ENCODE measurements around the gene LAMTOR4. TPM values are rescaled to one million over a fixed set of nuclear protein-coding genes. Genes with fewer than 3 reads are reported as not detected.
A peak's percentile ranks its signal among the peaks of the same experiment; 100 is the strongest.

LAMTOR4 gene
- total and polyA plus RNA-seq, 2 of the 13 experiments (the other 11 are each of a cell fraction or from before 2014, with no cell fraction given): 115 to 118 TPM

DNA sequence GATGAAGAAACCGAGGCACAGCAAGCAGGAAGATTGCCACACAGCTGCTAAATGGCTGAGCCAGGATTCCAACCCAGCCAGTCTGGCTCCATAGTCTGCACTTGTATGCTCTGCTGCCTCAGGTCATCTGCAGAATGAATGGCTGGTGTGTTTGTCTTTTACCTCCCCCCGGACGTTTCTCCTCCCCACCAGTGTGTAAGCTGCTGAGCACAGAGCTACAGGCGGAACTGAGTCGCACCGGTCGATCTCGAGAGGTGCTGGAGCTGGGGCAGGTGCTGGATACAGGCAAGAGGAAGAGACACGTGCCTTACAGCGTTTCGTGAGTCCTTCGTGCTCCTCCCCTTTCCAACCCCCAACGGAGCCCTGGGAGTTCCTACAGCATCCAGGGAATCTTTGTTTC, 26.7 kb upstream of the LAMTOR4 start (continued):
- TF ChIP-seq EP300 (IDR thresholded peaks at IDR 0.05; ENCODE audit: low read depth in 2 of 2, low read length in 2 of 2) (peak in 1 of 2 experiments; percentile 71; a peak in 1 of 4 replicates), EP300 (CRISPR knock-in tag; IDR thresholded peaks at IDR 0.05; ENCODE audit: borderline replicate concordance) (peak; percentile 31; the same call in 1 of the 2 replicates), NFKB2 (CRISPR knock-in tag; IDR thresholded peaks at IDR 0.05; ENCODE audit: borderline replicate concordance) (0 out of 2 replicates have a peak, but pooled peaks have one; percentile 11), YEATS4 (CRISPR knock-in tag; IDR thresholded peaks at IDR 0.05; ENCODE audit: borderline replicate concordance) (peak; percentile 47; the same call in 1 of the 2 replicates), ZNF331 (CRISPR knock-in tag; IDR thresholded peaks at IDR 0.05) (peak; percentile 33; the same call in 1 of the 2 replicates), GTF2F1 (IDR thresholded peaks at IDR 0.05; ENCODE audit: low read length) (no peak), TEAD3 (CRISPR knock-in tag; optimal IDR thresholded peaks at IDR 0.05; ENCODE audit: borderline replicate concordance) (peak; percentile 67), MAZ (IDR thresholded peaks at IDR 0.05; ENCODE audit: borderline replicate concordance, low read depth, low read length) (no peak), MAZ (CRISPR knock-in tag; IDR thresholded peaks at IDR 0.05; ENCODE audit: low read depth) (no peak), U2AF1 (optimal IDR thresholded peaks at IDR 0.05; ENCODE audit: low read depth, low read length) (no peak), FOXK2 (IDR thresholded peaks at IDR 0.05) (peak; percentile 10; the same call in 1 of the 2 replicates), ZNF446 (CRISPR knock-in tag; IDR thresholded peaks at IDR 0.05) (no peak), RXRA (CRISPR knock-in tag; IDR thresholded peaks at IDR 0.05) (peak; percentile 67; the same call in 1 of the 2 replicates), ZNF33B (CRISPR knock-in tag; IDR thresholded peaks at IDR 0.05) (no peak), SP2 (CRISPR knock-in tag; IDR thresholded peaks at IDR 0.05) (no peak), ZNF552 (CRISPR knock-in tag; IDR thresholded peaks at IDR 0.05; ENCODE audit: borderline replicate concordance) (no peak), KAT8 (CRISPR knock-in tag; IDR thresholded peaks at IDR 0.05) (no peak)
- TF ChIP-seq, protein P1, sequence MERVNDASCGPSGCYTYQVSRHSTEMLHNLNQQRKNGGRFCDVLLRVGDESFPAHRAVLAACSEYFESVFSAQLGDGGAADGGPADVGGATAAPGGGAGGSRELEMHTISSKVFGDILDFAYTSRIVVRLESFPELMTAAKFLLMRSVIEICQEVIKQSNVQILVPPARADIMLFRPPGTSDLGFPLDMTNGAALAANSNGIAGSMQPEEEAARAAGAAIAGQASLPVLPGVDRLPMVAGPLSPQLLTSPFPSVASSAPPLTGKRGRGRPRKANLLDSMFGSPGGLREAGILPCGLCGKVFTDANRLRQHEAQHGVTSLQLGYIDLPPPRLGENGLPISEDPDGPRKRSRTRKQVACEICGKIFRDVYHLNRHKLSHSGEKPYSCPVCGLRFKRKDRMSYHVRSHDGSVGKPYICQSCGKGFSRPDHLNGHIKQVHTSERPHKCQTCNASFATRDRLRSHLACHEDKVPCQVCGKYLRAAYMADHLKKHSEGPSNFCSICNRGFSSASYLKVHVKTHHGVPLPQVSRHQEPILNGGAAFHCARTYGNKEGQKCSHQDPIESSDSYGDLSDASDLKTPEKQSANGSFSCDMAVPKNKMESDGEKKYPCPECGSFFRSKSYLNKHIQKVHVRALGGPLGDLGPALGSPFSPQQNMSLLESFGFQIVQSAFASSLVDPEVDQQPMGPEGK (CRISPR knock-in tag; IDR thresholded peaks at IDR 0.05): peak; percentile 99
- TF ChIP-seq, protein P2, sequence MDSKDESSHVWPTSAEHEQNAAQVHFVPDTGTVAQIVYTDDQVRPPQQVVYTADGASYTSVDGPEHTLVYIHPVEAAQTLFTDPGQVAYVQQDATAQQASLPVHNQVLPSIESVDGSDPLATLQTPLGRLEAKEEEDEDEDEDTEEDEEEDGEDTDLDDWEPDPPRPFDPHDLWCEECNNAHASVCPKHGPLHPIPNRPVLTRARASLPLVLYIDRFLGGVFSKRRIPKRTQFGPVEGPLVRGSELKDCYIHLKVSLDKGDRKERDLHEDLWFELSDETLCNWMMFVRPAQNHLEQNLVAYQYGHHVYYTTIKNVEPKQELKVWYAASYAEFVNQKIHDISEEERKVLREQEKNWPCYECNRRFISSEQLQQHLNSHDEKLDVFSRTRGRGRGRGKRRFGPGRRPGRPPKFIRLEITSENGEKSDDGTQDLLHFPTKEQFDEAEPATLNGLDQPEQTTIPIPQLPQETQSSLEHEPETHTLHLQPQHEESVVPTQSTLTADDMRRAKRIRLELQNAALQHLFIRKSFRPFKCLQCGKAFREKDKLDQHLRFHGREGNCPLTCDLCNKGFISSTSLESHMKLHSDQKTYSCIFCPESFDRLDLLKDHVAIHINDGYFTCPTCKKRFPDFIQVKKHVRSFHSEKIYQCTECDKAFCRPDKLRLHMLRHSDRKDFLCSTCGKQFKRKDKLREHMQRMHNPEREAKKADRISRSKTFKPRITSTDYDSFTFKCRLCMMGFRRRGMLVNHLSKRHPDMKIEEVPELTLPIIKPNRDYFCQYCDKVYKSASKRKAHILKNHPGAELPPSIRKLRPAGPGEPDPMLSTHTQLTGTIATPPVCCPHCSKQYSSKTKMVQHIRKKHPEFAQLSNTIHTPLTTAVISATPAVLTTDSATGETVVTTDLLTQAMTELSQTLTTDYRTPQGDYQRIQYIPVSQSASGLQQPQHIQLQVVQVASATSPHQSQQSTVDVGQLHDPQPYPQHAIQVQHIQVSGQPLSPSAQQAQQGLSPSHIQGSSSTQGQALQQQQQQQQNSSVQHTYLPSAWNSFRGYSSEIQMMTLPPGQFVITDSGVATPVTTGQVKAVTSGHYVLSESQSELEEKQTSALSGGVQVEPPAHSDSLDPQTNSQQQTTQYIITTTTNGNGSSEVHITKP (CRISPR knock-in tag; IDR thresholded peaks at IDR 0.05; ENCODE audit: low read depth): 0 out of 2 replicates have a peak, but pooled peaks have one; percentile 58
- TF ChIP-seq, protein P3, sequence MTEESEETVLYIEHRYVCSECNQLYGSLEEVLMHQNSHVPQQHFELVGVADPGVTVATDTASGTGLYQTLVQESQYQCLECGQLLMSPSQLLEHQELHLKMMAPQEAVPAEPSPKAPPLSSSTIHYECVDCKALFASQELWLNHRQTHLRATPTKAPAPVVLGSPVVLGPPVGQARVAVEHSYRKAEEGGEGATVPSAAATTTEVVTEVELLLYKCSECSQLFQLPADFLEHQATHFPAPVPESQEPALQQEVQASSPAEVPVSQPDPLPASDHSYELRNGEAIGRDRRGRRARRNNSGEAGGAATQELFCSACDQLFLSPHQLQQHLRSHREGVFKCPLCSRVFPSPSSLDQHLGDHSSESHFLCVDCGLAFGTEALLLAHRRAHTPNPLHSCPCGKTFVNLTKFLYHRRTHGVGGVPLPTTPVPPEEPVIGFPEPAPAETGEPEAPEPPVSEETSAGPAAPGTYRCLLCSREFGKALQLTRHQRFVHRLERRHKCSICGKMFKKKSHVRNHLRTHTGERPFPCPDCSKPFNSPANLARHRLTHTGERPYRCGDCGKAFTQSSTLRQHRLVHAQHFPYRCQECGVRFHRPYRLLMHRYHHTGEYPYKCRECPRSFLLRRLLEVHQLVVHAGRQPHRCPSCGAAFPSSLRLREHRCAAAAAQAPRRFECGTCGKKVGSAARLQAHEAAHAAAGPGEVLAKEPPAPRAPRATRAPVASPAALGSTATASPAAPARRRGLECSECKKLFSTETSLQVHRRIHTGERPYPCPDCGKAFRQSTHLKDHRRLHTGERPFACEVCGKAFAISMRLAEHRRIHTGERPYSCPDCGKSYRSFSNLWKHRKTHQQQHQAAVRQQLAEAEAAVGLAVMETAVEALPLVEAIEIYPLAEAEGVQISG (CRISPR knock-in tag; IDR thresholded peaks at IDR 0.05): peak; percentile 79
- TF ChIP-seq, protein P4, sequence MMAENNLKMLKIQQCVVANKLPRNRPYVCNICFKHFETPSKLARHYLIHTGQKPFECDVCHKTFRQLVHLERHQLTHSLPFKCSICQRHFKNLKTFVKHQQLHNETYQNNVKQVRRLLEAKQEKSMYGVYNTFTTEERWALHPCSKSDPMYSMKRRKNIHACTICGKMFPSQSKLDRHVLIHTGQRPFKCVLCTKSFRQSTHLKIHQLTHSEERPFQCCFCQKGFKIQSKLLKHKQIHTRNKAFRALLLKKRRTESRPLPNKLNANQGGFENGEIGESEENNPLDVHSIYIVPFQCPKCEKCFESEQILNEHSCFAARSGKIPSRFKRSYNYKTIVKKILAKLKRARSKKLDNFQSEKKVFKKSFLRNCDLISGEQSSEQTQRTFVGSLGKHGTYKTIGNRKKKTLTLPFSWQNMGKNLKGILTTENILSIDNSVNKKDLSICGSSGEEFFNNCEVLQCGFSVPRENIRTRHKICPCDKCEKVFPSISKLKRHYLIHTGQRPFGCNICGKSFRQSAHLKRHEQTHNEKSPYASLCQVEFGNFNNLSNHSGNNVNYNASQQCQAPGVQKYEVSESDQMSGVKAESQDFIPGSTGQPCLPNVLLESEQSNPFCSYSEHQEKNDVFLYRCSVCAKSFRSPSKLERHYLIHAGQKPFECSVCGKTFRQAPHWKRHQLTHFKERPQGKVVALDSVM (CRISPR knock-in tag; IDR thresholded peaks at IDR 0.05): 0 out of 2 replicates have a peak, but pooled peaks have one; percentile 13
